Measurements from ENCODE around the gene KCNA3. TPM values are rescaled to one million over a fixed set of nuclear protein-coding genes. Genes with fewer than 3 reads are reported as not detected.
A peak's percentile ranks its signal among the peaks of the same experiment; 100 is the strongest.
"Not testable (repeated sequence)": the region's sequence is repeated elsewhere in the genome, so short reads cannot be mapped to it uniquely, and the experiment has no call there.

KCNA3 gene
- total and polyA plus RNA-seq, 10 donors: 0.30 to 45.8 (median 25.2) TPM

DNA sequence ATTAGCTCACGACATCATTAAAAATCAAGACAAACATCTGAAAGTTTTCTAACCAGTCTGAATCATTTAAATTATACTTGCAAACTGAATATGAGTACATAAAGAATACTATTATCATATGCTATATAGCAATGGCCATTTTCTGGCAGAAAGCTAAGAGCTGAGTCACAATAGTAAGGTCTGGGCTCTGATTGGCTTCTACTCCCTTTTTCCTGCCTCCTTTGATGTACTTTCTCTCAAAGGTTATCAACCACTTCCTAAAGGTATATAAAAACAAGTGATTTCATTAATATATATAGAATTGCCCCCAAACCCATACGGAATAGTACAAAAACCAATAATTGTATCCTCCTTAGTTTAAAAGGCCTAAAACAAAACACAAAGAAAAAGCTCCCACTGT is 7.0 kb downstream of the KCNA3 start:
- DNase-seq: no peak
- Histone ChIP-seq H3K36me3 (peaks cover 0 to 46% (median 3%) of the 10 kb centered on the region in 6 donors), H3K4me1 (peaks cover 0 to 88% (median 16%) of the 10 kb centered on the region in 6 donors), H3K27me3 (replicated peaks in 1 of 7) (peaks cover 0 to 22% (median 8%) of the 10 kb centered on the region in 7 donors), H3K27ac (peak overlapping the region in 4 of 8 donors; percentile 43 to 95 (median 70)), H3K4me3 (peak overlapping the region in 1 of 8 donors; percentile 82), H3K9me3 (no peaks in the 10 kb centered on the region)
- intact Hi-C loops (cut with DNase I; ENCODE audit: low total_unique reads): no loop called here
- TF ChIP-seq, protein P1, sequence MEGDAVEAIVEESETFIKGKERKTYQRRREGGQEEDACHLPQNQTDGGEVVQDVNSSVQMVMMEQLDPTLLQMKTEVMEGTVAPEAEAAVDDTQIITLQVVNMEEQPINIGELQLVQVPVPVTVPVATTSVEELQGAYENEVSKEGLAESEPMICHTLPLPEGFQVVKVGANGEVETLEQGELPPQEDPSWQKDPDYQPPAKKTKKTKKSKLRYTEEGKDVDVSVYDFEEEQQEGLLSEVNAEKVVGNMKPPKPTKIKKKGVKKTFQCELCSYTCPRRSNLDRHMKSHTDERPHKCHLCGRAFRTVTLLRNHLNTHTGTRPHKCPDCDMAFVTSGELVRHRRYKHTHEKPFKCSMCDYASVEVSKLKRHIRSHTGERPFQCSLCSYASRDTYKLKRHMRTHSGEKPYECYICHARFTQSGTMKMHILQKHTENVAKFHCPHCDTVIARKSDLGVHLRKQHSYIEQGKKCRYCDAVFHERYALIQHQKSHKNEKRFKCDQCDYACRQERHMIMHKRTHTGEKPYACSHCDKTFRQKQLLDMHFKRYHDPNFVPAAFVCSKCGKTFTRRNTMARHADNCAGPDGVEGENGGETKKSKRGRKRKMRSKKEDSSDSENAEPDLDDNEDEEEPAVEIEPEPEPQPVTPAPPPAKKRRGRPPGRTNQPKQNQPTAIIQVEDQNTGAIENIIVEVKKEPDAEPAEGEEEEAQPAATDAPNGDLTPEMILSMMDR (IDR thresholded peaks at IDR 0.05 in 8 of 11, conservative IDR thresholded peaks at IDR 0.05 in 3 of 11): no peak
- WGBS, 5 donors: 79 to 90% (median 86%) methylated on average over 2 of the region's 2 CpGs

DNA sequence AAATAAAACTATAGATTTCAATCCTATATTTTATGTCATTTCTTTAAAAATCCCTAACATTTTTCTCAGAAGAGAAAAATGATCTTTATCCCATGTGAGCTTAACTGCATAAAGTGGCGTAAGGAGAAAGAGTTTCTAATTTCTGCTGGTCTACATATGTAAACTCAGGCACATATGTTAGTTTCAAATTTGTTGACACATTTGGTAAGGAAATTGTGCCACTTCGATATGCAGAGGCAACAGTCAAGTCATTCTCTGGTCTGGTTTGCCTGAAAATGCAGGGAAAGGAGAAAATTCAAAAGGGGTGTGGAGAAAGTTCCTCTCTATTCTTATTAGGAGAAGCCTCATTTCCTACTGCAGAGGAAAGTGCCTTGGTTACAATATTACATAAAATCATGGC is 11.5 kb downstream of the KCNA3 start:
- Histone ChIP-seq H3K36me3 (peaks cover 0 to 77% (median 3%) of the 10 kb centered on the region in 6 donors), H3K4me1 (peaks cover 0 to 43% (median 4%) of the 10 kb centered on the region in 6 donors), H3K27me3 (replicated peaks in 1 of 7) (no peaks in the 10 kb centered on the region), H3K27ac (no peak overlapping the region), H3K4me3 (no peak overlapping the region), H3K9me3 (no peaks in the 10 kb centered on the region)
- DNase-seq: no peak
- no peak for TF ChIP-seq POLR2A (IDR thresholded peaks at IDR 0.05)
- no peak for TF ChIP-seq POLR2AphosphoS5 (IDR thresholded peaks at IDR 0.05)
- TF ChIP-seq, protein P1 (IDR thresholded peaks at IDR 0.05 in 8 of 11, conservative IDR thresholded peaks at IDR 0.05 in 3 of 11): no peak
- intact Hi-C loops (cut with DNase I; ENCODE audit: low total_unique reads): no loop called here
- 62 to 94% (median 78%) methylated on average over 2 of the region's 2 CpGs for WGBS, 5 donors

DNA sequence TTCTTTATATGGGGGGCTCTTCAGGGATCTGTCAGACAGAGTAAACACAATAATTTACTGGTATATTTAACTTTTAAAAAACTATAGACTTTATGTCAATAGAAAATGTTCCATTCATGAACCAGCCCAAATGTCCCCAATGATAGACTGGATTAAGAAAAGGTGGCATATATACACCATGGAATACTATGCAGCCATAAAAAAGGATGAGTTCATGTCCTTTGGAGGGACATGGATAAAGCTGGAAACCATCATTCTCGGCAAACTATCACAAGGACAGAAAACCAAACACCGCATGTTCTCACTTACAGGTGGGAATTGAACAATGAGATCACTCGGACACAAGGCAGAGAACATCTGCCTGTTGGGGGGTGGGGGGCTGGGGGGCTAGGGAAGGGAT is 15.2 kb downstream of the KCNA3 start:
- Histone ChIP-seq H3K4me1 (peaks cover 0 to 12% (median 0%) of the 10 kb centered on the region in 6 donors), H3K36me3 (peaks cover 0 to 46% (median 3%) of the 10 kb centered on the region in 6 donors)
- H3K27me3 ChIP-seq (replicated peaks in 1 of 7); DNase-seq; intact Hi-C loops (cut with DNase I; ENCODE audit: low total_unique reads); H3K4me3 ChIP-seq; H3K9me3 ChIP-seq; H3K27ac ChIP-seq: not testable (repeated sequence)
- 90 to 96% (median 93%) methylated on average over 3 of the region's 3 CpGs for WGBS, 5 donors

DNA sequence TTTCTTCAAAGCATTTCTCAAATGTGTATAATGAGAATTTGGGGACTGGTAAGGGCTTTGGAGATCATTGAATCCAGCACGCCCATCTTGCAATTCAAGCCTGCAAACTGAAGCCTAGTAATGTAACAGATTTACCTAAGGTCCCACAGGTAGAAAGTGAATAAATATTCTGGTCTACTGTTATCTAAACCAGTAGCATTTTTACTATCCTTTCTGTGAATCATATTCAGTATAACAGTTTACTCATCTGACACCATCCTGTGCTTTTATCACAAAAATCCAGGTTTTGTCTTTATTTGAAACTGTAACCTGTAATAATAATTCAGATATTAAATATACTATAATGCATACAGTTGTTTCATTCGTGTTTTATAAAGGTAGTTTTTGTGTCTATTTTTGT is 17.4 kb downstream of the KCNA3 start:
- H3K27ac ChIP-seq: no peak overlapping the region
- H3K9me3 ChIP-seq: no peaks in the 10 kb centered on the region
- 77 to 92% (median 86%) methylated on average over 2 of the region's 2 CpGs for WGBS, 5 donors
- peaks cover 0 to 32% (median 0%) of the 10 kb centered on the region in 6 donors for H3K36me3 ChIP-seq
- intact Hi-C loops (cut with DNase I; ENCODE audit: low total_unique reads): no loop called here
- no peak for DNase-seq
- TF ChIP-seq, protein P1 (IDR thresholded peaks at IDR 0.05 in 8 of 11, conservative IDR thresholded peaks at IDR 0.05 in 3 of 11): no peak
- TF ChIP-seq POLR2AphosphoS5 (IDR thresholded peaks at IDR 0.05) (no peak), POLR2A (IDR thresholded peaks at IDR 0.05) (no peak)
- no peak overlapping the region for H3K4me3 ChIP-seq
- H3K27me3 ChIP-seq (replicated peaks in 1 of 7): no peaks in the 10 kb centered on the region
- H3K4me1 ChIP-seq: peaks cover 0 to 3% (median 0%) of the 10 kb centered on the region in 6 donors

DNA sequence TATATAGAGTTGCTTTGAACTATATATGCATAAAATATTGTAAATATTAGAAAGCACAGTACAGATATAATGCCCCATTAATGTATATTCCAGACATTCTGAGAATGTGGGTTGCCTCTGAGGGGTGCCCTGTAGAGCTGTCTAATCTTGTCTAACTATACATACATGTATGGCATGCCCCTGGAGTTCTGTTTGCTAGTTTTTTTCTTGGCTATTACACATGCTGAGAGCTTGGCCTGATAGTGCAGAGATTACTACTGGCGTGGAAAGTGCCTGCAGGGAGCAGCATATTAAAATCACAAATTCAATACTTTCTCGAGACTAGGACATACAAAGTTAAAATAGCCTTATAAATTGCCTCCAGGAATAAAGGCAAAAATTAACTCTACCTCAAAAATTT is 24.1 kb downstream of the KCNA3 start:
- peaks cover 20 to 31% (median 23%) of the 10 kb centered on the region in 6 donors for H3K4me1 ChIP-seq
- WGBS, 5 donors: 91 to 94% (median 91%) methylated on average over 2 of the region's 2 CpGs
- H3K27me3 ChIP-seq (replicated peaks in 1 of 7): no peaks in the 10 kb centered on the region
- no peak for DNase-seq
- no peak overlapping the region for H3K4me3 ChIP-seq
- intact Hi-C loops (cut with DNase I; ENCODE audit: low total_unique reads): no loop called here
- TF ChIP-seq POLR2AphosphoS5 (IDR thresholded peaks at IDR 0.05): no peak
- TF ChIP-seq POLR2A (IDR thresholded peaks at IDR 0.05): no peak
- TF ChIP-seq, protein P1 (IDR thresholded peaks at IDR 0.05 in 8 of 11, conservative IDR thresholded peaks at IDR 0.05 in 3 of 11): no peak
- H3K9me3 ChIP-seq: no peaks in the 10 kb centered on the region
- no peaks in the 10 kb centered on the region for H3K36me3 ChIP-seq
- H3K27ac ChIP-seq: no peak overlapping the region

Measured in spleen (tissue), 11 donors.